ENCODE measurements around the gene CBY1.
"Not testable (repeated sequence)": the region's sequence is repeated elsewhere in the genome, so short reads cannot be mapped to it uniquely, and the experiment has no call there.

Gene CBY1

GRCh38 chr22:38656256-38657044 lies at the start of gene CBY1, which contains the start of gene FAM227A:
CBY1 (plus strand) TSS chr22:38656638; CDS start chr22:38668055, 11,417 bp downstream.
FAM227A (minus strand) TSS chr22:38656392; CDS start chr22:38650168, 6,224 bp downstream.
- peak; percentile 75 to 83 for DNase-seq

- no peak for DNase-seq
These were observed 48.8 kb upstream of the CBY1 start for GRCh38 chr22:38607680-38608079.

- no peak for DNase-seq
These were observed 47.3 kb upstream of the CBY1 start for GRCh38 chr22:38608992-38609750.

GRCh38 chr22:38610234-38610633 lies 46.2 kb upstream of the CBY1 start:
- no peak for DNase-seq

- no peak for DNase-seq
These were observed 44.9 kb upstream of the CBY1 start for GRCh38 chr22:38611559-38611958.

GRCh38 chr22:38612217-38613006 lies 44.0 kb upstream of the CBY1 start:
- DNase-seq = no peak

- no peak for DNase-seq
These were observed 42.9 kb upstream of the CBY1 start for GRCh38 chr22:38613588-38613987.

GRCh38 chr22:38614332-38615063 lies 41.9 kb upstream of the CBY1 start:
- DNase-seq = no peak

GRCh38 chr22:38615064-38615405 lies 41.4 kb upstream of the CBY1 start:
- not testable (repeated sequence) for DNase-seq

- DNase-seq = no peak
These were observed 38.2 kb upstream of the CBY1 start for GRCh38 chr22:38618258-38618657.

GRCh38 chr22:38618682-38619081 lies 37.8 kb upstream of the CBY1 start:
- no peak for DNase-seq

- DNase-seq = no peak
These were observed 33.1 kb upstream of the CBY1 start for GRCh38 chr22:38623351-38623750.

- DNase-seq = no peak
These were observed 28.0 kb upstream of the CBY1 start for GRCh38 chr22:38628444-38628843.

- no peak for DNase-seq
These were observed 27.3 kb upstream of the CBY1 start for GRCh38 chr22:38629108-38629507.

GRCh38 chr22:38631724-38632123 lies 24.7 kb upstream of the CBY1 start:
- DNase-seq = no peak

GRCh38 chr22:38632528-38632927 lies 23.9 kb upstream of the CBY1 start:
- no peak for DNase-seq

- DNase-seq = no peak
These were observed 18.2 kb upstream of the CBY1 start for GRCh38 chr22:38638216-38638615.

- no peak for DNase-seq
These were observed 17.7 kb upstream of the CBY1 start for GRCh38 chr22:38638728-38639127.

GRCh38 chr22:38641476-38642040 lies 14.9 kb upstream of the CBY1 start:
- DNase-seq = no peak

GRCh38 chr22:38644245-38644644 lies 12.2 kb upstream of the CBY1 start:
- not testable (repeated sequence) for DNase-seq

GRCh38 chr22:38645430-38645829 lies 11.0 kb upstream of the CBY1 start:
- DNase-seq = no peak

- DNase-seq = no peak
These were observed 6.5 kb upstream of the CBY1 start for GRCh38 chr22:38649841-38650522.

All from stimulated activated CD4-positive, alpha-beta T cell treated with anti-CD3 and anti-CD28 coated beads, Interleukin-4, amount 100 ng/mL, for 4 hours (primary cell).